ENCODE measurements around the gene LRRC47. TPM values are rescaled to one million over a fixed set of nuclear protein-coding genes. Genes with fewer than 3 reads are reported as not detected.

The LRRC47 gene
- total RNA-seq, 1 donor from 2014 or later: 54.5 TPM

- intact Hi-C loops (cut with DNase I): loop anchor here (10.0 kb wide), 1 partner anchor 165 kb away; the partner anchor contains the start of gene TPRG1L
- DNase-seq (ENCODE audit: missing footprints): peak; percentile 42
- ATAC-seq: no peak
Observed at GRCh38 chr1:3789421-3790300, 6.6 kb downstream of the LRRC47 start.

GRCh38 chr1:3788756-3789420 is 7.4 kb downstream of the LRRC47 start:
- intact Hi-C loops (cut with DNase I): no loop called here
- DNase-seq (ENCODE audit: missing footprints): peak; percentile 56
- ATAC-seq: peak; percentile 55

GRCh38 chr1:3787745-3788605 is 8.3 kb downstream of the LRRC47 start:
- DNase-seq (ENCODE audit: missing footprints): peak; percentile 60
- intact Hi-C loops (cut with DNase I): no loop called here
- no peak for ATAC-seq

GRCh38 chr1:3787349-3787715 is 9.0 kb downstream of the LRRC47 start:
- intact Hi-C loops (cut with DNase I): no loop called here
- no peak for ATAC-seq
- DNase-seq (ENCODE audit: missing footprints): peak; percentile 15

GRCh38 chr1:3786468-3787348 is 9.6 kb downstream of the LRRC47 start:
- peak; percentile 17 for DNase-seq (ENCODE audit: missing footprints)
- no peak for ATAC-seq
- intact Hi-C loops (cut with DNase I): no loop called here

- intact Hi-C loops (cut with DNase I): no loop called here
- DNase-seq (ENCODE audit: missing footprints) (no peak), ATAC-seq (no peak)
Observed at GRCh38 chr1:3785456-3786157, 10.7 kb downstream of the LRRC47 start.

- intact Hi-C loops (cut with DNase I): no loop called here
- ATAC-seq (no peak), DNase-seq (ENCODE audit: missing footprints) (peak; percentile 56)
Observed at GRCh38 chr1:3785045-3785444, 11.3 kb downstream of the LRRC47 start.

- DNase-seq (ENCODE audit: missing footprints) (peak; percentile 22), ATAC-seq (no peak)
- intact Hi-C loops (cut with DNase I): no loop called here
Observed at GRCh38 chr1:3783651-3784474, 12.4 kb downstream of the LRRC47 start.

- ATAC-seq (no peak), DNase-seq (ENCODE audit: missing footprints) (peak; percentile 53)
- intact Hi-C loops (cut with DNase I): no loop called here
Observed at GRCh38 chr1:3780901-3781300, 15.4 kb downstream of the LRRC47 start.

GRCh38 chr1:3779912-3780416 is 16.3 kb downstream of the LRRC47 start:
- ATAC-seq (no peak), DNase-seq (ENCODE audit: missing footprints) (no peak)
- intact Hi-C loops (cut with DNase I): no loop called here

GRCh38 chr1:3779265-3779911 is 16.9 kb downstream of the LRRC47 start:
- intact Hi-C loops (cut with DNase I): no loop called here
- DNase-seq (ENCODE audit: missing footprints) (peak; percentile 27), ATAC-seq (no peak)

- ATAC-seq: no peak
- intact Hi-C loops (cut with DNase I): no loop called here
- peak; percentile 42 for DNase-seq (ENCODE audit: missing footprints)
Observed at GRCh38 chr1:3778590-3779264, 17.6 kb downstream of the LRRC47 start.

- DNase-seq (ENCODE audit: missing footprints): peak; percentile 59
Observed at GRCh38 chr1:3777647-3778589, 18.4 kb downstream of the LRRC47 start.

GRCh38 chr1:3777078-3777547 is 19.2 kb downstream of the LRRC47 start:
- intact Hi-C loops (cut with DNase I): no loop called here
- DNase-seq (ENCODE audit: missing footprints) (peak; percentile 37), ATAC-seq (no peak)

More at GRCh38 chr1:3777647-3778589, 18.4 kb downstream of the LRRC47 start:
- ATAC-seq: no peak
- intact Hi-C loops (cut with DNase I): no loop called here

Data from Right ventricle myocardium inferior (tissue), 1 donor.